Esophagus squamous epithelium (tissue), 5 donors: ENCODE results near the gene TPM4. TPM values are rescaled to one million over a fixed set of nuclear protein-coding genes. Genes with fewer than 3 reads are reported as not detected.

ENCODE experiments used
- DNase-seq: peaks from one replicate; lab custom pipeline; 2025; lab: John Stamatoyannopoulos, UW
- H3K27ac ChIP-seq, 4 donors: fragments of 200-600 bp; sonication (generic); one replicate each; pipeline ENCODE4 v1.5.1; 2016 to 2019; ENCODE audit warnings: mild to moderate bottlenecking in 1 of 4
- H3K27me3 ChIP-seq, 4 donors: fragments of 200-600 bp; sonication (generic); 1 replicate in 3 of 4; 2 replicates in 1 of 4; pipeline versions ENCODE4 v1.5.1 to v1.6.0; 2017 to 2021; ENCODE audit warnings: antibody characterized with exemption in 1 of 4
- H3K36me3 ChIP-seq, 3 donors: fragments of 200-600 bp; sonication (generic); one replicate each; pipeline ENCODE4 v1.5.1; 2016 to 2019
- H3K4me1 ChIP-seq, 3 donors: fragments of 200-600 bp; sonication (generic); one replicate each; pipeline ENCODE4 v1.5.1; 2017 to 2019
- H3K4me3 ChIP-seq, 4 donors: fragments of 200-600 bp; sonication (generic); 1 replicate in 3 of 4; 2 replicates in 1 of 4; pipeline ENCODE4 v1.5.1; 2016 to 2019; ENCODE audit warnings: mild to moderate bottlenecking in 2 of 4, moderate library complexity in 1 of 4
- H3K9me3 ChIP-seq, 3 donors: fragments of 200-600 bp; sonication (generic); one replicate each; pipeline ENCODE4 v1.5.1; 2016 to 2019
- POLR2A ChIP-seq, 4 donors: fragments of 450-650 bp; IDR thresholded peaks; one replicate each; pipeline ENCODE4 v1.6.1; 2017; ENCODE audit warnings: antibody characterized with exemption in 4 of 4, mild to moderate bottlenecking in 4 of 4, moderate library complexity in 3 of 4
- WGBS, 2 donors: methylation state at CpG; one replicate each; pipeline ENCODE4 v1.1.5; 2018; 5-methylcytosine and 5-hydroxymethylcytosine counted together
- intact Hi-C: fragments of 100-400 bp; cut with DNase I; formaldehyde crosslinking; loops from one replicate; pipeline ENCODE4 v1.15.0; 2022
- total RNA-seq, 4 donors: library from RNA; depleted of rRNA; stranded (reverse); fragments of >200 nt; gene quantifications; one replicate each; pipeline ENCODE4 v1.1.0, GENCODE V29; 2016
- TF ChIP-seq, protein P1 (sequence below), 6 experiments: fragments of 450-650 bp in 4 of 6; fragments of 200-600 bp in 2 of 6; sonication (generic) in 2 of 6; IDR thresholded peaks; one replicate each; pipeline ENCODE4 v1.5.1; 2016 to 2019; ENCODE audit warnings: antibody characterized with exemption in 6 of 6, mild to moderate bottlenecking in 4 of 6, moderate library complexity in 4 of 6
- donor health status: DM: yes; HTN: yes; CAD: no.

TPM4 gene
- total RNA-seq, 4 donors from 2014 or later = 307 to 577 (median 369) TPM

DNA sequence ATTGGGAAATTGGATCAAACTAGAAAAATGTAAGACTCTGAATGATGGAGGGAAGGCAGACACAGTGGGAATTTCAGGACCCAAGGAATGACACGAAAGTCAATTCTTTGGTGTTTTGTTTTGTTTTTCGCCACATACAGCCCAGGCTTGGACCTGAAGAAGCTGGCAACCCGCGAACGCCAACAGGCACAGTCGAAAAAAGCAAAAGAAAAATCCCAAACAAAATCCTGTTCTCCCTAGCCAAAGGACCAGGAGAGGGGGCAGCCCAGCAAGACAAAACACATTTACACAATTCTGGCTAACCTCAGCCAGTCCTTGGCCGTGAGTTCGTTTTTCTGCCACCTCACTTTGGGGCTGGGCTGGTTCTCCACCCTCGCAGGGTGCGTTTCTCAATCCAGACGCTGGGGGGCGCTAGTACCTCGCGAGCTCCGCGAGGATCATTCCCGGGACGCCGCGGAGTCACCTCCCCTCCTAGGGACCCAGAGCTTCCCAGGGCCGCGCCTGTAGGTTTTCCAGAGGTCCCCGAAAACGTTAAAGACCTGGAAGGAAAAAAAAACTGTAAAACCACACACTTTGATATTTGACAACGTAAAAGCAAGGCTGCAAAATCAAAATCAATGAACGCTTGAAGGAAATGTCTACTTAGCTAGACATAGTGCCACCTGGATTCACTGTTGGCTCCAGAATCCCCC, 34.9 kb upstream of the TPM4 start:
- intact Hi-C loops = loop anchor here (5.0 kb wide), 1 partner anchor 136 kb away; no protein-coding TSS in a partner anchor
- Histone ChIP-seq H3K4me3 (peak overlapping the region in 3 of 4 donors; percentile 14 to 54 (median 16)), H3K36me3 (no peaks in the 10 kb centered on the region), H3K9me3 (no peaks in the 10 kb centered on the region), H3K27ac (peak overlapping the region in 2 of 4 donors; percentile 34 to 69), H3K4me1 (peaks cover 0 to 14% (median 8%) of the 10 kb centered on the region in 3 donors), H3K27me3 (no peaks in the 10 kb centered on the region)
- WGBS, 2 donors = 12 to 18% methylated on average over 11 of the region's 26 CpGs
- no peak for TF ChIP-seq POLR2A (IDR thresholded peaks at IDR 0.05)
- TF ChIP-seq, protein P1, sequence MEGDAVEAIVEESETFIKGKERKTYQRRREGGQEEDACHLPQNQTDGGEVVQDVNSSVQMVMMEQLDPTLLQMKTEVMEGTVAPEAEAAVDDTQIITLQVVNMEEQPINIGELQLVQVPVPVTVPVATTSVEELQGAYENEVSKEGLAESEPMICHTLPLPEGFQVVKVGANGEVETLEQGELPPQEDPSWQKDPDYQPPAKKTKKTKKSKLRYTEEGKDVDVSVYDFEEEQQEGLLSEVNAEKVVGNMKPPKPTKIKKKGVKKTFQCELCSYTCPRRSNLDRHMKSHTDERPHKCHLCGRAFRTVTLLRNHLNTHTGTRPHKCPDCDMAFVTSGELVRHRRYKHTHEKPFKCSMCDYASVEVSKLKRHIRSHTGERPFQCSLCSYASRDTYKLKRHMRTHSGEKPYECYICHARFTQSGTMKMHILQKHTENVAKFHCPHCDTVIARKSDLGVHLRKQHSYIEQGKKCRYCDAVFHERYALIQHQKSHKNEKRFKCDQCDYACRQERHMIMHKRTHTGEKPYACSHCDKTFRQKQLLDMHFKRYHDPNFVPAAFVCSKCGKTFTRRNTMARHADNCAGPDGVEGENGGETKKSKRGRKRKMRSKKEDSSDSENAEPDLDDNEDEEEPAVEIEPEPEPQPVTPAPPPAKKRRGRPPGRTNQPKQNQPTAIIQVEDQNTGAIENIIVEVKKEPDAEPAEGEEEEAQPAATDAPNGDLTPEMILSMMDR (IDR thresholded peaks at IDR 0.05) = peak; percentile 92 to 99 (median 98)
- no peak for DNase-seq

GRCh38 chr19:16041991-16042386, 34.3 kb upstream of the TPM4 start:
- no peaks in the 10 kb centered on the region for H3K9me3 ChIP-seq
- peak overlapping the region in 1 of 4 donors; percentile 54 for H3K4me3 ChIP-seq
- 60 to 61% methylated on average over 8 to 9 of the region's 9 CpGs for WGBS, 2 donors
- no peaks in the 10 kb centered on the region for H3K36me3 ChIP-seq
- no peak for TF ChIP-seq POLR2A (IDR thresholded peaks at IDR 0.05)
- TF ChIP-seq, protein P1 (IDR thresholded peaks at IDR 0.05) = no peak
- no peaks in the 10 kb centered on the region for H3K27me3 ChIP-seq
- H3K27ac ChIP-seq = no peak overlapping the region
- intact Hi-C loops = loop anchor here (5.0 kb wide), 1 partner anchor 135 kb away; no protein-coding TSS in a partner anchor
- no peak for DNase-seq
- peaks cover 0 to 14% (median 8%) of the 10 kb centered on the region in 3 donors for H3K4me1 ChIP-seq

- Histone ChIP-seq H3K9me3 (no peaks in the 10 kb centered on the region), H3K36me3 (no peaks in the 10 kb centered on the region), H3K4me3 (no peak overlapping the region), H3K27me3 (no peaks in the 10 kb centered on the region), H3K4me1 (peaks cover 0 to 14% (median 8%) of the 10 kb centered on the region in 3 donors), H3K27ac (no peak overlapping the region)
- no peak for TF ChIP-seq POLR2A (IDR thresholded peaks at IDR 0.05)
- TF ChIP-seq, protein P1 (IDR thresholded peaks at IDR 0.05) = no peak
- intact Hi-C loops = loop anchor here (5.0 kb wide), 1 partner anchor 135 kb away; no protein-coding TSS in a partner anchor
- 37 to 42% methylated on average over 4 of the region's 4 CpGs for WGBS, 2 donors
- DNase-seq = no peak
These were observed 33.7 kb upstream of the TPM4 start for GRCh38 chr19:16042533-16043085.

- DNase-seq = no peak
- TF ChIP-seq, protein P1 (IDR thresholded peaks at IDR 0.05) = no peak
- no peak for TF ChIP-seq POLR2A (IDR thresholded peaks at IDR 0.05)
- H3K4me3 ChIP-seq = no peak overlapping the region
- 47% methylated on average over 2 of the region's 2 CpGs for WGBS, 2 donors
- no peaks in the 10 kb centered on the region for H3K9me3 ChIP-seq
- H3K36me3 ChIP-seq = no peaks in the 10 kb centered on the region
- peaks cover 0 to 14% (median 8%) of the 10 kb centered on the region in 3 donors for H3K4me1 ChIP-seq
- no peak overlapping the region for H3K27ac ChIP-seq
- no peaks in the 10 kb centered on the region for H3K27me3 ChIP-seq
- intact Hi-C loops = loop anchor here (5.0 kb wide), 1 partner anchor 134 kb away; no protein-coding TSS in a partner anchor
These were observed 33.0 kb upstream of the TPM4 start for GRCh38 chr19:16043156-16043757.
